Bronchial smooth muscle cell (primary cell): ENCODE data around the gene OR4Q3. TPM values are rescaled to one million over a fixed set of nuclear protein-coding genes. Genes with fewer than 3 reads are reported as not detected.

ENCODE experiments used
- total RNA-seq: library from RNA; depleted of rRNA; stranded (reverse); fragments of >200 nt; gene quantifications from 2 replicates; pipeline ENCODE4 v1.2.1, GENCODE V29; 2014

Gene OR4Q3
- total RNA-seq = not detected in 2 replicates

DNA sequence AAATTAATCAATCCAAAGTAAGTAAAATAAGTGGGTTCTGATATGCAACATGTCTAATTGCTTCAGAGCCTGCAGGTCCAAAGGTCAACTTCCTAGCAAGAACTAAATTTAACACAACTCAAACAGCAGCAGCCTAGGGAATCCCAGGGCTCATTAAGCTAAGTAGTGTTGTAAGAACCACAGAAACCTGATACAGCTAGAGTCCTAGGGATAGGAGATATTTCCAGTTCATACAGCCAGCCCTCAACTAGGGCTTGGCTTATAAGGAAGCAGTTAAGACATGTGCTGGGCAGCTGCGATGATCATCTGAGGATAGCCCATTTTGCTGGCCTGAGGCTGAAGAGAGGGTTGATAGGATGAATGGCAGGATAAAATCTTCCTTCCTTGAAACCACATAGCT, at the start of gene OR4Q3:
Gene OR4Q3, plus strand, starts transcription at position 316 of the 400 bp plus-strand sequence.

DNA sequence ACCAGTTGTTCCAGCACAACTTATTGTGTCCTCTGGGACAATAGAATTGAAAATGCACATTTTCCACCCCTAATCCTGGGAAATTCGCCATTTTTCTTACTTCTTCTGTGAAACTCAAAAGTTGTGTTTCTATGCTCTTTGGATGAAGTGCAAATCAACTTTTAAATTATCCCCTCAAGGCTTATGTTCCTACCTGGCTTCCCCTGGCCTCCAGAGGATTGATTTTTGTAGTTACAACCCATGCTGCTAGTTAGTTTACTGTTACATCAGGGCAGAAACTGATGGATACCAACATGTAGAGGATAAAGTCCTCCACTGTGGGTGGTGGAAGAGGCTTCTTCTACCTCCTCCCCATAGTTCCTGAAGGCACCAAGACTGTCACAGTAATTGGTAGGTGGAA, 29.8 kb downstream of the OR4Q3 start, which contains the start of gene OR4M1:
Gene OR4M1, plus strand, starts transcription at position 301 of the 400 bp plus-strand sequence. CDS start 6,819 bp downstream, outside the sequence.

Other genes starting within 250 kb of the OR4Q3 start
- not detected in 2 replicates for gene OR11H2, start 29.7 kb upstream of the OR4Q3 start, total RNA-seq
- not detected in 2 replicates for gene OR4M1, start 29.9 kb downstream of the OR4Q3 start, total RNA-seq
- not detected in 2 replicates for gene OR4N2, start 60.2 kb downstream of the OR4Q3 start, total RNA-seq
- not detected in 2 replicates for gene OR4K2, start 131.6 kb downstream of the OR4Q3 start, total RNA-seq
- not detected in 2 replicates for gene OR4K5, start 177.0 kb downstream of the OR4Q3 start, total RNA-seq
- gene OR4K1, start 187.3 kb downstream of the OR4Q3 start, total RNA-seq = not detected in 2 replicates
- gene OR4K15, start 232.0 kb downstream of the OR4Q3 start, total RNA-seq = not detected in 2 replicates